ENCODE results near the gene OTOP1.
"Not testable (repeated sequence)": the region's sequence is repeated elsewhere in the genome, so short reads cannot be mapped to it uniquely, and the experiment has no call there.

OTOP1 gene

GRCh38 chr4:4227510-4228355, 1.0 kb upstream of the OTOP1 start:
- no peak for DNase-seq

GRCh38 chr4:4225915-4226605, 669 bp downstream of the OTOP1 start:
- no peak for DNase-seq

DNA sequence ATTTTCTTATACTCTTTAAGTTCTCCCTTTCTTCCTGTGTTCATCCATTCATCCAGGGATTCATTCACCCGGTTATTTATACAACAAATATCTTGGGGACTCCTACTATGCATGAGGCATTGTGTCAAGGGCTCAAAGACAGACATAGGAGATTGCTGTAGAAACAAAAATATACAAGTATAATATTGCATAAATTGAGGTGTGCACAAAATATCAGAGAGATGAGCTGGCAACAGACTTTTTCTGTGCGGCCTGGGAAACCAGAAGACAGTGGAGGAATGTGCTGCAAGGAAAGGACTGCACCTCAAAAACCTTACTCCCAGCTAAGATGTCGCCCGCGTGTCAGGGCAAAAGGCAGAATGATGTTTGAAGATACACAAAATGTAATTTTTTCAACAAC, 9.6 kb downstream of the OTOP1 start:
- DNase-seq, result no peak

DNA sequence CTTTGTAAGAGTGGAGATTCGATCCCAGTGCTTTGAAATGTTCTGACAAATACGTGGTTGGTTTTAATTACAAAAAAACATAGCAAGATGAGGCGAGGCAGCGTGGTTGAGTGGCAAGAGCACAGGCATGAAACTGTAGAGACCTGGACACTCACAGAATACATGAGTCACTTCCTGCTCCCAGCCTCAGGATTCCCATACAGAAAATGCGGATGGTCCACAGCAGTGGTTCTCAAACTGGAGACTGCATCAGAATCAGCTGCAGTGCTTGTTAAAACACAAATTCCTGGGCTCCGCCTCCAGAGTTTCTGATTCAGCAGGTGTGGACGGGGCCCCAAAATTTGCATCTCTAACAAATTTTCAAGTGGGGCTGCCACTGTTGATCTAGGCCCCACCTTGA, 10.1 kb downstream of the OTOP1 start:
- no peak for DNase-seq

DNA sequence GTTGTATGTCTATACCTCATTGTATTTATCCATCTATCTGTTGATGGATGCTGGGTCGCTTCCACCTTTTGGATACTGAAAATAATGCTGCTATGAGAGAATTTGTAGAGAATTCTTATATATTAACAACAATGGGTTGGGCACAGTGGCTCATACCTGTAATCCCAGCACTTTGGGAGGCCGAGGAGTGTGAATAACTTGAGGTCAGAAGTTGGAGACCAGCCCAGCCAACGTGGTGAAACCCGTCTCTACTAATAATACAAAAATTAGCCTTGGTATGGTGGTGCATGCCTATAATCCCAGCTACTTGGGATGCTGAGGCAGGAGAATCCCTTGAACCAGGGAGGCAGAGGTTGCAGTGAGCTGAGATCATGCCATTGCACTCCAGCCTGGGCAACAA, 13.1 kb downstream of the OTOP1 start:
- DNase-seq, result not testable (repeated sequence)

DNA sequence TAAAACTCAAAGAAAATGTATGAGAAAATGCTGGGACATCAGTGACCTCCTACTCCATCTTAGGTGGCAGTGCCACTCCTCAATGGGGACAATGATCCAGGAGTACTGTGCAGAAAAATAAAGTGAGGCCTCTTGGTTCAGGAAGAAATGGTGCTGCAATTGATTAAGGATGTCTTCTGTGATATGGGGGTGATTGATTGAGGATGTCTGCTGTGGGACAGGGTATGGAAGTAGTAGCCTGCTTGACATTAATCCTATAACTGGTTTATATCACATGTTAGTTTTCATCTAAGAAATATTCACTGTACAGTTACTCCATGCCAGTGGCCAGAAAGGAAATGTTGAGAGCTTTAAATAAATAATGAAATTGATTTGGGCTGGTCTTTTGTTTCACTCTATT, 20.5 kb downstream of the OTOP1 start:
- DNase-seq, result no peak

DNA sequence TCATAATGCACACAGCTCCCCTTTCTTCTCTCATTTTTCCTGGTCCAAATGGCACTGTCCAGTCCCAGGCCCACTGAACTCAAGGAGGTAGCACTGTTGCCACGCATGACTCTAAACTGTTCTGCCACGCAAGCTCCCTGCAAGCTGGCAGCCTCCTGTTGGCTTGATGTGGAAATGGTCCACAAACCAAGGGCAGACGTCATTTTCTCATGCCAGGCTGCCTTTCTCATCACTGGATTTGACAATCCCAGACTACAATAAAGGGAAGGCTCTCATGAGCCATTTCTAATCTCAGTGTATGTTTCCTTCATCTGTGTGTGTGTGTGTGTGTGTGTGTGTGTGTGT, 22.4 kb downstream of the OTOP1 start:
- DNase-seq, result no peak

DNA sequence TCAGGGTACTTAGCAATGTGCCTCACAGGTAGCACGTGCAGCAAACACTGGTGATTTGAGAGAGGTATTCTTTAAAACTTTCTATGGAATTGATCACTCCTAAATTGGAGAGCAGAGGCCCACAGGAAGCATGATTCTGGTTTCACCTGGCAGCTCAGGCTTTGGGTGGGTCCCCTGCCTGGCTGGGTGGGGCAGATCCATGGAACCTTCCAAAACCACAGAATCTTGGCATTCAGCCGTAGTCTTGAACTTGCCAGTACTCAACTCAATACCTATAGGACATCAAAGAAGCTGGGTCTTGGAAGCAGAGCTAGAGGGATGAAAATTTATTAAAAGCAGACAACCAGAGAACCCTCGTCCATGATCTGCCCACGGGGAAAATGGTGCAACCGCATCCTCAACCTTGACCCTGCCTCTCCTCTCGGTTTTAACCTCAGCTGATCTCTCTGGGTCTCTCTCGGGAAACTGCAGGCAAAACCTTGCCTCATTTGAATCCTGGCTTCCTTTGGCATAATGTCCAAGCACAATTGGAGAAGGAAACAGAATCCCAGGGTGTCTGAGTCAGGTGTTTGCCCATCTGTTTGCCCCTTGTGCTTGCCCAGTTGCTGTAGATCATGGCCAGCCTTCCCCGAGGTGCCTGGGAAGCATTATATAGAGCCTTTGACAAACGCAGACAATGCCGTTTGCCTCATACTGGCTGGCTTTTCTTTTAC, 22.9 kb downstream of the OTOP1 start:
- no peak for DNase-seq

- DNase-seq, result no peak
Observed at GRCh38 chr4:4202510-4202909, 24.2 kb downstream of the OTOP1 start.

DNA sequence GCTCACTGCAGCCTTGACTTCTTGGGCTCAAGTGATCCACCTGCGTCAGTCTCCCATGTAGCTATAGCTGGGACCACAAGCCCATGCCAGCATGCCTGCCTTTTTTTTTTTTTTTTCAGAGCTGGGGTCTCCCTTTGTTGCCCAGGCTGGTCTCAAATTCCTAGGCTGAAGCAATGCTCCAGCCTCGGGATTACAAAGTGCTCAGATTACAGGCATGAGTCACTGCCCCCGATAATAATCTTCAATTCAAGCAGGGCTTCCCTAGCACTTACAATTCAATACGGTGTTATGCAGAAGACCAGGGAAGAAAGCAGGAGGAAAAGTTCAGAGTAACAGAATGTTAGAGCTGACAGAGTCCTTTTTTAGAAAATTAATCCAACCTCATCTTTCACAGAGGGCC, 26.1 kb downstream of the OTOP1 start:
- no peak for DNase-seq

DNA sequence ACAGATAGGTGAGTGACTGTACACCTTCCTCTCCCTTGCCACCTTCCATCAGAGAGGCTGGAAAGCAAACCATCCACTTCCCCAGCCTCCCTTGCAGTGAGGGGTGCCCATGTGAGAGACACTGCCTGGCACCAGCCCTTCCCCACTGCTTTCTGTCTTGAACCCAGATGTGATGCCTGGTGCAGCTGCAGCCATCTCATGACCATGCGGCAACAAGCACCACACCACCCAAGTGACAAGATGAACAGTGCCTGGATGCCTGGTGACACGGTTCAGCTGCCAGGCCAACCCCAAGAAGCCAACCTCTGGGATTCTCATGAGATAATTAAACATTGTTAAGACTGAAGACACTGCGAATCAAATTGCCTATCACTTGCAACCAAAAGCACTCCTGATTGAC, 31.4 kb downstream of the OTOP1 start:
- no peak for DNase-seq

DNA sequence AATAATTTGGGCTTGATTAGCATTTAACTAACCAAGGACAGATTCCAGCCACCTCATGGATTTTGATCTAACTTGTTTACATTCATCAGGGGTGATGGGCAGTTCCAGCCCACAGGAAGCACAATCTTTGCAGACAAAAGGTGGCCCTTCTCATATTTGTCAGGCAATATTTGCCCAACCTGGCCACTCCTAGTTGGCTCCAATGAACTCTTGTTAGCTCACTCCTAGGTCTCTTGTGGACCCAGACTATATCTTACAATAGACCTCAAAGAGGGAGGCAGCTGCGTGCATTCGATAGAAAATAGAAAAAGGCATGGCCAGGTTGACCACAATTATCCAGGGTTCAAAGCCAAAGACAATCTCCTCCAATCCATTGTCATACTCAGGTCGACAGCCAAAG, 38.2 kb downstream of the OTOP1 start:
- not testable (repeated sequence) for DNase-seq

- DNase-seq, result no peak
Observed at GRCh38 chr4:4185528-4185927, 41.2 kb downstream of the OTOP1 start.

- DNase-seq, result no peak
Observed at GRCh38 chr4:4182835-4183568, 43.7 kb downstream of the OTOP1 start.

GRCh38 chr4:4170596-4171150, 56.1 kb downstream of the OTOP1 start:
- no peak for DNase-seq

GRCh38 chr4:4167981-4168780, 58.5 kb downstream of the OTOP1 start:
- not testable (repeated sequence) for DNase-seq

DNA sequence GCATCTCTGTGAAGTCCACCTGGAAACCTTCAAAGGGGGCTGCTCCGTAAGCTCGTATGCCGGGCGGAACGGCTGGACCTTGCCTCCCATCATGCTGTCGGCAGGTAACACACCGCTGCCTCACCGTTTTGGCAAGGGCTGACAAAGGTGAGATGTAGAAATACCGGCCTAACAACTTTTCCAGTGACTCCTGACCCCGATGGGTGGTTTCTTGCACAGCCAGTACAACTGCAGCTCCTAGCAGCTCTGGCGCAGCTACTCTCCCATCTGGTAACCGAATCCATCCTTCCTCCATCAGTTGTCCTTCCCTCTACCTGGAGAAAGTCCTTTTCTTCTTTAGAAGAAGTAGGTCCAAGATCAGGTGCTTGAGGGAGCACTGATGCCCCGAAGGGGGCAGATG, 59.7 kb downstream of the OTOP1 start:
- DNase-seq, result not testable (repeated sequence)

- not testable (repeated sequence) for DNase-seq
Observed at GRCh38 chr4:4165701-4166392, 60.9 kb downstream of the OTOP1 start.

GRCh38 chr4:4164532-4165173, 62.1 kb downstream of the OTOP1 start:
- not testable (repeated sequence) for DNase-seq

DNA sequence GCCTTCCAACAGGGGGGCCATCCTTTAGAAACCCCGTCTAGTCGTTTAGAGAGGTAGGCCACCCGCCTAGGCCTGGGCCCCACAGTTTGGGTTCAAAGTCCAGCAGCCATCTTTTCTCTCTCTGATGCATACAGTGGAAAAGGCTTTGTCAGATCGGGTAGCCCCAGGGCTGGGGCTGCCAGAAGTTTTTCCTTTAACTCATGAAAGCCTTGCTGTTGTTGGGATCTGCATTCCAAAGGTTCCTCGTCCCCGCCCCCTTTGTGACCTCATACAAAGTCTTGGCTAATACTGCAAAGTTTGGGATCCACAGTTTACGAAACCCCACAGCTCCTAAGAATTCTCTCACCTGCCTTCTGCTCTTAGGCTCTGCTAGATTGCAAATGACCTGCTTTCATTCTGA, 64.5 kb downstream of the OTOP1 start:
- DNase-seq, result not testable (repeated sequence)
